Astrocyte of the cerebellum (primary cell): Measurements from ENCODE around the gene ZFAND3.

ENCODE experiments used
- DNase-seq: peaks from one replicate; pipeline ENCODE4 v3.0.0-alpha.2; 2011; ENCODE audit warnings: low read depth
- H3K4me3 ChIP-seq: 2 replicates; pipeline ENCODE4 v1.5.1; 2011; ENCODE audit warnings: mild to moderate bottlenecking, low read depth, low read length, moderate library complexity
- CTCF ChIP-seq: IDR thresholded peaks from 2 replicates; pipeline ENCODE4 v1.5.1; 2012; ENCODE audit warnings: low read length, low read depth, moderate library complexity, mild to moderate bottlenecking; ENCODE audit errors: missing control alignments
- in situ Hi-C: cut with HindIII; loops from 2 replicates; pipeline ENCODE4 v1.10.0; 2017; ENCODE audit warnings: low sequenced_read_pairs

Gene ZFAND3

GRCh38 chr6:37920667-37921066, 101.1 kb downstream of the ZFAND3 start:
- DNase-seq: no peak
- TF ChIP-seq CTCF: no peak
- no peak overlapping the region for H3K4me3 ChIP-seq
- in situ Hi-C loops: no loop called here

- DNase-seq: no peak
- TF ChIP-seq CTCF: no peak
- in situ Hi-C loops: no loop called here
- H3K4me3 ChIP-seq: no peak overlapping the region
These were observed 103.0 kb downstream of the ZFAND3 start for GRCh38 chr6:37922563-37922962.

- no peak for TF ChIP-seq CTCF
- no peak overlapping the region for H3K4me3 ChIP-seq
- no peak for DNase-seq
- in situ Hi-C loops: no loop called here
These were observed 104.0 kb downstream of the ZFAND3 start for GRCh38 chr6:37923514-37923913.

- in situ Hi-C loops: no loop called here
- no peak for DNase-seq
- no peak overlapping the region for H3K4me3 ChIP-seq
- no peak for TF ChIP-seq CTCF
These were observed 107.1 kb downstream of the ZFAND3 start for GRCh38 chr6:37926661-37927060.

GRCh38 chr6:37928217-37928616, 108.7 kb downstream of the ZFAND3 start:
- in situ Hi-C loops: no loop called here
- H3K4me3 ChIP-seq: no peak overlapping the region
- no peak for TF ChIP-seq CTCF
- DNase-seq: no peak

GRCh38 chr6:37930288-37930971, 110.9 kb downstream of the ZFAND3 start:
- in situ Hi-C loops: no loop called here
- DNase-seq: no peak
- no peak for TF ChIP-seq CTCF
- no peak overlapping the region for H3K4me3 ChIP-seq
